ENCODE measurements around the gene ARMC6.
"Not testable (repeated sequence)": the region's sequence is repeated elsewhere in the genome, so short reads cannot be mapped to it uniquely, and the experiment has no call there.

Gene ARMC6

GRCh38 chr19:19096641-19097627, 63.5 kb downstream of the ARMC6 start:
- H3K4me1 ChIP-seq (ENCODE audit: control insufficient read depth, insufficient read depth, low read length) = no peaks in the 10 kb centered on the region
- H3K36me3 ChIP-seq (ENCODE audit: control insufficient read depth, insufficient read depth, low read length) = peaks cover 6% of the 10 kb centered on the region
- H3K27me3 ChIP-seq (ENCODE audit: control insufficient read depth, insufficient read depth, low read length) = no peaks in the 10 kb centered on the region
- H3K27ac ChIP-seq (ENCODE audit: low read depth, low read length) = no peak overlapping the region
- H3K9ac ChIP-seq (ENCODE audit: low read length) = no peak overlapping the region
- H3K4me3 ChIP-seq (ENCODE audit: low read length) = no peak overlapping the region

DNA sequence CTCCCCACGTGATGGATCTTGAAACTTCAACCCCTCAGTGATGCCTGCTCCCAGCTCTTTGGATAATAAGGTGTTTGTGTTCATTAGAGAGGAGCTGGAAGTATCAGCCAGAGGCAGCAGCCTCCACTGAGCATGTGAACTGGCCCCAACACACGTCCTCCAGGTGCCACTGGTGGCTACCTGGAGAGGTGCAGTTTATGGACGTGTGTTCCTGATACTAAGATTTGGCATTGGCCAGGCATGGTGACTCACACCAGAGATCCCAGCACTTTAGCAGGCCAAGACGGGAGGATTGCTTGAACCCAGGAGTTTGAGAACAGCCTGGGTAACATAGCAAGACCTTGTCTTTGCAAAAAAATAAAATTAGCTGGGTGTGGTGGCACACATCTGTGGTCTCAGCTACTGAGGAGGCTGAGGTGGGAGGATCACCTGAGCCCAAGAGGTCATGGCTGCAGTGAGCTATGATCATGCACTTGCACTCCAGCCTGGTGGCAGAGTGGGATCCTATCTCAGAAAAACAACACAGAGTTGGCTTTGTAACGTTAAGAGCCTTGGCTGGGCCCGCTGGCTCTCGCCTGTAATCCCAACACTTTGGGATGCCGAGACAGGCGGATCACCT, 64.8 kb downstream of the ARMC6 start:
- H3K4me1 ChIP-seq (ENCODE audit: control insufficient read depth, insufficient read depth, low read length) = no peaks in the 10 kb centered on the region
- no peak overlapping the region for H3K9ac ChIP-seq (ENCODE audit: low read length)
- H3K4me3 ChIP-seq (ENCODE audit: low read length) = no peak overlapping the region
- no peak overlapping the region for H3K27ac ChIP-seq (ENCODE audit: low read depth, low read length)
- peaks cover 6% of the 10 kb centered on the region for H3K36me3 ChIP-seq (ENCODE audit: control insufficient read depth, insufficient read depth, low read length)
- H3K27me3 ChIP-seq (ENCODE audit: control insufficient read depth, insufficient read depth, low read length) = no peaks in the 10 kb centered on the region

DNA sequence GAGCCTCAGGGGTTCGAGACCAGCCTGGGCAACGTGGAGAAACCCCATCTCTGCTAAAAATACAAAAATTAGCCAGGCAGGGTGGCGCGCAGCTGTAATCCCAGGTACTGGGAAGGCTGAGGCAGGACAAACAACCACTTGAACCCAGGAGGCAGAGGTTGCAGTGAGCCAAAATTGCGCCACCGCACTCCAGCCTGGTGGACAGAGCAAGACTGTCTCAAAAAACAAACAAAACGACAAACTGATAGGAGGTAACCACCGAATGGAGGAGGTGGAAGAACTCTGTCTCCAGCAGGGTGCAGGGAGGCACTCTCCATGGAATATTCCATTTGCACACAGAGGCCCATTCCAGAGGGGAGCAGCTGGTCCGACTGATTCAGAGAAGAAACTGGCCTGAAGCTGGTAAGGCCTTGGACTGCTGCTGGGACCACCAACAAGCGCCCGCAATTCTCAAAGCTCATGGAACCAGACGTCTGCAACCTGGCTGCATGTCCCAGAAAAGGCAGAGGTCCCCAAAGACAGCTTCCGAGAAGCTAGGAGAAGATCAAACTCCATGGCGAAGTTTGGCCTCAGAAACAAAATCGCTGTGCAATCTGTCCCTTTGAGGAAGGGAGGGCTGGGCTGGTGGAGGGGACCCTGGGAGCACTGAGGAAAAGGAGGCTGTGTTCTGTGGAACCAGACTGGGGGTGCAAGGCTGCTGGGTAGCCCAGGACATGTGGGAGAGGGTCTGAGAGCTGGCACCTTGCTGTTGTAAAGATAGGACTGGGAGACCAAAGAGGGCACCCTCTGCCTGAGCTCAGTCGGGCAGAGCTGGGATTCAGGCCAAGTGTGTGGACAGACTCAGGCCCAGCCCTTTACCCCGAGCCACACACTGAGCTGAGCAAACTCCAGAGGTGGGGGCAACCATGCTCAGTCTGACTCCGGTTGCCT, 65.6 kb downstream of the ARMC6 start:
- Histone ChIP-seq H3K27me3 (ENCODE audit: control insufficient read depth, insufficient read depth, low read length) (no peaks in the 10 kb centered on the region), H3K27ac (ENCODE audit: low read depth, low read length) (no peak overlapping the region), H3K4me3 (ENCODE audit: low read length) (no peak overlapping the region), H3K4me1 (ENCODE audit: control insufficient read depth, insufficient read depth, low read length) (no peaks in the 10 kb centered on the region), H3K9ac (ENCODE audit: low read length) (no peak overlapping the region), H3K36me3 (ENCODE audit: control insufficient read depth, insufficient read depth, low read length) (peaks cover 6% of the 10 kb centered on the region)

DNA sequence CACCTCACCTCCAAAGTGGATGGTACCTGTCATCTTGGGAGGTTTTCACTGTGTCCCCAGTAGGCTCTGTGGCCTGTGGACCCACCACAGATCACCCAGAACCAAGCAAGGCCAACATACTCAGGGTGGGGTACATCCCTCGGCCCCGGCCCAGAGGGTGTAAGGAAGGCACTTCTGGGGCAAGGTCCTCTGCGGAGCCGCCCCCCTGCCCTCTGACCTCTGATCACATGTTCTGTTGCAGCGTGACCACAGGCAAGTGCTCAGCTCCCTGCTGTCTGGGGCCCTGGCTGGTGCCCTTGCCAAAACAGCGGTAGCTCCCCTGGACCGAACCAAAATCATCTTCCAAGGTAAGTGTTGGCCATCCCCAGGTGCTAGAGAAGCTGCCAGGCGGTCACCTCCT, 68.1 kb downstream of the ARMC6 start:
- Histone ChIP-seq H3K36me3 (ENCODE audit: control insufficient read depth, insufficient read depth, low read length) (peaks cover 6% of the 10 kb centered on the region), H3K4me3 (ENCODE audit: low read length) (no peak overlapping the region), H3K27me3 (ENCODE audit: control insufficient read depth, insufficient read depth, low read length) (no peaks in the 10 kb centered on the region), H3K27ac (ENCODE audit: low read depth, low read length) (no peak overlapping the region), H3K4me1 (ENCODE audit: control insufficient read depth, insufficient read depth, low read length) (no peaks in the 10 kb centered on the region), H3K9ac (ENCODE audit: low read length) (no peak overlapping the region)

- not testable (repeated sequence) for H3K27ac ChIP-seq (ENCODE audit: low read depth, low read length); H3K36me3 ChIP-seq (ENCODE audit: control insufficient read depth, insufficient read depth, low read length); H3K27me3 ChIP-seq (ENCODE audit: control insufficient read depth, insufficient read depth, low read length); H3K9ac ChIP-seq (ENCODE audit: low read length); H3K4me3 ChIP-seq (ENCODE audit: low read length); H3K4me1 ChIP-seq (ENCODE audit: control insufficient read depth, insufficient read depth, low read length)
These were observed 69.2 kb downstream of the ARMC6 start for GRCh38 chr19:19102566-19102965.

DNA sequence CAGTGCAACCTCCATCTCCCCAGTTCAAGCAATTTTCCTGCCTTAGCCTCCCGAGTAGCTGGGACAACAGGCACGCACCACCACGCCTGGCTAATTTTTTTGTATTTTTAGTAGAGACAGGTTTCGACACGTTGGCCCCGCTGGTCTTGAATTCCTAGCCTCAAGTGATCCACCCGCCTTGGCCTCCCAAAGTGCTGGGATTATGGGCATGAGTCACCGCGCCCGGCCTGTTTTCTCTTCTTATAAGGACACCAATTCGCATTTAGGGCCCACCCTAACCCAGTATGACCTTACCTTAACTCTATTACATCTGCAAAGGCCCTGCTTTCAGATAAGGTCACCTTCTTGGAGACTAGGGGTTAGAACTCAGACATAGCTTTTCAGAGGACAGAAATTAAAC, 69.8 kb downstream of the ARMC6 start:
- Histone ChIP-seq H3K4me3 (ENCODE audit: low read length) (no peak overlapping the region), H3K36me3 (ENCODE audit: control insufficient read depth, insufficient read depth, low read length) (peaks cover 10% of the 10 kb centered on the region), H3K4me1 (ENCODE audit: control insufficient read depth, insufficient read depth, low read length) (no peaks in the 10 kb centered on the region), H3K27ac (ENCODE audit: low read depth, low read length) (no peak overlapping the region), H3K9ac (ENCODE audit: low read length) (no peak overlapping the region), H3K27me3 (ENCODE audit: control insufficient read depth, insufficient read depth, low read length) (no peaks in the 10 kb centered on the region)

DNA sequence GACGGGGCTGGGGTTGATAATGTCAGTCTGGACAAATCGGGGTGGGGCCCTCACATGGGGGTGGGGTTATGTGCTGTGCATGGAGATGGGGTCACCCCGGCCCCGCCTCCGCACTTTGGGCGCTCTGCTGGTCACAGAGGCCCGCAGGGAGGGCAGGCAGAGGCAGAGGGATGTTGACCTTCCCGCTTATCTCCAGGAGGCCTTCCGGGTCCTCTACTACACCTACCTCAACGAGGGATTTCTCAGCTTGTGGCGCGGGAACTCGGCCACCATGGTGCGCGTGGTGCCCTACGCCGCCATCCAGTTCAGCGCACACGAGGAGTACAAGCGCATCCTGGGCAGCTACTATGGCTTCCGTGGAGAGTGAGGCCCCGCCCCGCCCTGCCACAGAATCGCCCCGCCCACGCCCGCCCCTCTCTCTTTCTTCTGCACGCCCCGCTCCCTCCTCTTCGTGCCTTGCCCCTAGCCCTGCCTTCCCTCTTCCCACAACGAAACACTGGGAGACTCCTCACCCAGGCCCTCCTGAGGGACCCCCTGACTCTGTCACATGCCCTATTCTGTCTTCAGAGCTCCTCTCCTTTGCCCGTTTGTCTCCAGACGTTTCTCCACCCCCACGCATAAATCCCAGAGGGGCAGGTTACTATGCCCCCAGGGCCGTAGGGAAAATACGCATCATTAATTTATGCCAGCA, 72.1 kb downstream of the ARMC6 start:
- Histone ChIP-seq H3K4me3 (ENCODE audit: low read length) (peak overlapping the region; percentile 58), H3K9ac (ENCODE audit: low read length) (no peak overlapping the region), H3K4me1 (ENCODE audit: control insufficient read depth, insufficient read depth, low read length) (no peaks in the 10 kb centered on the region), H3K27ac (ENCODE audit: low read depth, low read length) (no peak overlapping the region), H3K36me3 (ENCODE audit: control insufficient read depth, insufficient read depth, low read length) (peaks cover 7% of the 10 kb centered on the region), H3K27me3 (ENCODE audit: control insufficient read depth, insufficient read depth, low read length) (no peaks in the 10 kb centered on the region)

DNA sequence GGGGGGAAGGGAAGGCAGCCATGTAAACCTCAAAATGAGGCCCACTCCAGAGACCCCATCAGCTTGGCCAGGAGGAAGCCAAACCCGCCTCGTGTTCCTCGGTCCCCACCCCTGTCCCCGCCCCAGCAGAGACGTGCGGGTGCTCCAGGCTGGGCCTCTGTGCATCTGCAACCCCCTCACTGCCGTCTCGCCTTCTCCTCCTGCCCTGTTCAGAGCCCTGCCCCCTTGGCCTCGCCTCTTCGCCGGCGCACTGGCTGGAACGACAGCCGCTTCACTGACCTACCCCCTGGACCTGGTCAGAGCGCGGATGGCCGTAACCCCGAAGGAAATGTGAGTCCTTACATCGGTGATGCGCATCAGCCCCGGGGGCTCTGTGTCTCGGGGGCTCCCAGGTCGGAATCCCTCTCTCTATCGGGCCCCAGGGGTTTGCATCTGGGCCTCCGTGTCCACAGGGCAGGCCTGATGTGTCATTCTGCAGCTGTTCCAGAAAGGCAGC, 72.7 kb downstream of the ARMC6 start:
- Histone ChIP-seq H3K9ac (ENCODE audit: low read length) (no peak overlapping the region), H3K36me3 (ENCODE audit: control insufficient read depth, insufficient read depth, low read length) (peaks cover 6% of the 10 kb centered on the region), H3K27ac (ENCODE audit: low read depth, low read length) (no peak overlapping the region), H3K4me1 (ENCODE audit: control insufficient read depth, insufficient read depth, low read length) (no peaks in the 10 kb centered on the region), H3K4me3 (ENCODE audit: low read length) (peak overlapping the region; percentile 58), H3K27me3 (ENCODE audit: control insufficient read depth, insufficient read depth, low read length) (no peaks in the 10 kb centered on the region)

GRCh38 chr19:19106938-19107337, 73.5 kb downstream of the ARMC6 start:
- not testable (repeated sequence) for H3K9ac ChIP-seq (ENCODE audit: low read length); H3K4me1 ChIP-seq (ENCODE audit: control insufficient read depth, insufficient read depth, low read length); H3K27me3 ChIP-seq (ENCODE audit: control insufficient read depth, insufficient read depth, low read length); H3K36me3 ChIP-seq (ENCODE audit: control insufficient read depth, insufficient read depth, low read length); H3K4me3 ChIP-seq (ENCODE audit: low read length); H3K27ac ChIP-seq (ENCODE audit: low read depth, low read length)

DNA sequence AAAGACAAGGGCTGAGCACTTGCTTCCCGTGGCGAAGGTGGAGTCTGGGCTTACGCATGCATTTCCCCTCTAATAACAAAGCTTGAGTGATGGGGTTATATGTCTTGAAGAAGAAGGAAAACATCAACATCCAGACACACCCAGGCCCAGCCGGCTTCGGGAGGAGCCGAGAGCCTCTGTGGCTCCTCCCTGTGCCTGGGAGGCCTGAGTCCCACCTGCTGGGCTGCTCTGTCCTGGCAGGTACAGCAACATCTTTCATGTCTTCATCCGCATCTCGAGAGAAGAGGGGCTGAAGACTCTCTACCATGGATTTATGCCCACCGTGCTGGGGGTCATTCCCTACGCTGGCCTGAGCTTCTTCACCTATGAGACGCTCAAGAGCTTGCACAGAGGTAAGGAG, 74.3 kb downstream of the ARMC6 start:
- Histone ChIP-seq H3K4me1 (ENCODE audit: control insufficient read depth, insufficient read depth, low read length) (no peaks in the 10 kb centered on the region), H3K4me3 (ENCODE audit: low read length) (no peak overlapping the region), H3K27ac (ENCODE audit: low read depth, low read length) (no peak overlapping the region), H3K9ac (ENCODE audit: low read length) (no peak overlapping the region), H3K36me3 (ENCODE audit: control insufficient read depth, insufficient read depth, low read length) (peaks cover 4% of the 10 kb centered on the region), H3K27me3 (ENCODE audit: control insufficient read depth, insufficient read depth, low read length) (no peaks in the 10 kb centered on the region)

All from rectal smooth muscle tissue (tissue), 1 donor.